ENCODE results near the gene TMEM200A.

TMEM200A gene

DNA sequence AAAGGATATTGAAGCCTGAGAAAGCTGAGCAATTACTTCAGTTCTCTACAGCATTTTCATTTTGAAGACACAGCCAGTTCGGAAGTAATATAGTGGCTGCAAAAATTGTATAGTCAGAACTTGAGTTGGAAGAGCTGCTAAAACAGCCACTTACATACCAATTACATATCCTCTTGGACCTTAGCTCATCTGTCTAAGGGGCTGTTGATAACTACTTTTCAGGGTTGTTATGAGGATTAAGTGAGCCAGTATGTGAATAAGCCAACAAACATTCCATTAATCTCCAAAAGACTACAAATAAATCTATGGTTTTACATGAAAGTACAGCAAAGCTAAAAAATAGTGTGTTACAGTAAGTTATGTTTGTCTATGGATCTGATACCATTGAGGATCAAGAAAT lies 59.7 kb downstream of the TMEM200A start:
- no peak overlapping the region for H3K27ac Mint-ChIP-seq

DNA sequence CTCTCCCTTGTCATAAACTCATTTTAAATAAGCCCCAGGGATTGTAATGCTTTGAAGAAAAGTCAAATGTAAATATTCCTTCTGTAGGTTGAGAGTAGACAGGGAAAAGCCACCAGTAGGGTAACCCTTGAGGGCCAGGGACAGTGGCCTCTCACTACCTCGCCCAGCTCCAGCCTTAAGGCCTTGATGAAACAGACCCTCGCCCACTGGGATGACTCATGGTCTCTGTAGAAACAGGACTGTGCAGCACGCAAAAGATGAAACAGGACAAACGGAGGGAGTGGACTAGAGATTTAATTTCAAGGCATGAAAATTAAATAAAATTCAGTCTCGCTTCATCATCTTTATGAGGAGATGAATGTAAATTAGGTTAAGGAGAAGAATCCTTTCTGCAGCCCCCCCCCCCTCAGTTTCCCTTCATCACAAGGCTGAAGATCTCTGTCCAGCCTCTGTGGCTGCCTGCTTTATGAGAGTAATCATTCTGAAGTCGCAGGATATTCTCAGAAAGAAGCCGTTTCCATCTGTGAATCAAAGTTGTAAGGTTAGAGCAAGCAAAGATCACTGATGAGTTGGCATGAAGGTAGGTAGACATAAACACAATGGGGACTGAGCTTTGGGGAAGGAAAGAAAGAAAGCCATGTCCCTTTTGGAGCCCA lies 60.4 kb downstream of the TMEM200A start:
- no peak for DNase-seq
- H3K9me3 Mint-ChIP-seq = no peaks in the 10 kb centered on the region
- TF ChIP-seq, protein P1, sequence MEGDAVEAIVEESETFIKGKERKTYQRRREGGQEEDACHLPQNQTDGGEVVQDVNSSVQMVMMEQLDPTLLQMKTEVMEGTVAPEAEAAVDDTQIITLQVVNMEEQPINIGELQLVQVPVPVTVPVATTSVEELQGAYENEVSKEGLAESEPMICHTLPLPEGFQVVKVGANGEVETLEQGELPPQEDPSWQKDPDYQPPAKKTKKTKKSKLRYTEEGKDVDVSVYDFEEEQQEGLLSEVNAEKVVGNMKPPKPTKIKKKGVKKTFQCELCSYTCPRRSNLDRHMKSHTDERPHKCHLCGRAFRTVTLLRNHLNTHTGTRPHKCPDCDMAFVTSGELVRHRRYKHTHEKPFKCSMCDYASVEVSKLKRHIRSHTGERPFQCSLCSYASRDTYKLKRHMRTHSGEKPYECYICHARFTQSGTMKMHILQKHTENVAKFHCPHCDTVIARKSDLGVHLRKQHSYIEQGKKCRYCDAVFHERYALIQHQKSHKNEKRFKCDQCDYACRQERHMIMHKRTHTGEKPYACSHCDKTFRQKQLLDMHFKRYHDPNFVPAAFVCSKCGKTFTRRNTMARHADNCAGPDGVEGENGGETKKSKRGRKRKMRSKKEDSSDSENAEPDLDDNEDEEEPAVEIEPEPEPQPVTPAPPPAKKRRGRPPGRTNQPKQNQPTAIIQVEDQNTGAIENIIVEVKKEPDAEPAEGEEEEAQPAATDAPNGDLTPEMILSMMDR (IDR thresholded peaks at IDR 0.05) = no peak
- no peaks in the 10 kb centered on the region for H3K36me3 Mint-ChIP-seq (ENCODE audit: low read depth)
- H3K4me3 Mint-ChIP-seq = no peak overlapping the region
- no peak overlapping the region for H3K27ac Mint-ChIP-seq
- no peaks in the 10 kb centered on the region for H3K27me3 Mint-ChIP-seq (ENCODE audit: low read depth, poor library complexity)
- no peaks in the 10 kb centered on the region for H3K4me1 Mint-ChIP-seq

More for the DNA sequence above, 59.7 kb downstream of the TMEM200A start:
- TF ChIP-seq, protein P1 (IDR thresholded peaks at IDR 0.05) = no peak
- Mint-ChIP-seq H3K9me3 (no peaks in the 10 kb centered on the region), H3K27me3 (ENCODE audit: low read depth, poor library complexity) (no peaks in the 10 kb centered on the region), H3K36me3 (ENCODE audit: low read depth) (no peaks in the 10 kb centered on the region), H3K4me1 (no peaks in the 10 kb centered on the region), H3K4me3 (no peak overlapping the region)
- no peak for DNase-seq

DNA sequence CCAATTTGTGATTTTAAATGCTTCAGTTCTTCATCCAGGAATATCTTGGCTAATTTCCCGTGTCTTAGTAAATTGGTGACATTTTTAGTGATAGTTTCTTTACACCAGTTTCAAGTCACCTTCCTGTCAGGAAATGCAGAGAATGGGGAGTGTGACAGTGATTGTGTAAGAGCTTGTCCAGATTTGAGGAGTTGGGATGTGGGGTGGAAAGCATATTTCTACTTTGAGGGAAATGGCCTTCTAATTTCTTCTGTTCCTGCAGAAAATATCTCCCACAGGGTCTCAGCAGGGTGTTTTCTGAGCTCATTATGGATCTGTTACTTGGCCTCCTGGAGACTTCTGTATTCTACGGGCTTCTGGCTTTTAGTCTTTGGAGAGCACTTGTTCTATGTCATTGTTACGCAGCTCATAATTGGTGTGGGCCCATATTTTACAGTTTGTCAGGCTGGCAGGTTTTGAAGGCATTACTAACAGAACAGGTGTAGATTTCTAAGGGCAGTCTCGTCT lies 65.6 kb downstream of the TMEM200A start:
- Mint-ChIP-seq H3K9me3 (no peaks in the 10 kb centered on the region), H3K4me1 (no peaks in the 10 kb centered on the region), H3K4me3 (no peak overlapping the region), H3K27me3 (ENCODE audit: low read depth, poor library complexity) (no peaks in the 10 kb centered on the region), H3K27ac (no peak overlapping the region), H3K36me3 (ENCODE audit: low read depth) (no peaks in the 10 kb centered on the region)
- no peak for DNase-seq
- TF ChIP-seq, protein P1 (IDR thresholded peaks at IDR 0.05) = no peak

DNA sequence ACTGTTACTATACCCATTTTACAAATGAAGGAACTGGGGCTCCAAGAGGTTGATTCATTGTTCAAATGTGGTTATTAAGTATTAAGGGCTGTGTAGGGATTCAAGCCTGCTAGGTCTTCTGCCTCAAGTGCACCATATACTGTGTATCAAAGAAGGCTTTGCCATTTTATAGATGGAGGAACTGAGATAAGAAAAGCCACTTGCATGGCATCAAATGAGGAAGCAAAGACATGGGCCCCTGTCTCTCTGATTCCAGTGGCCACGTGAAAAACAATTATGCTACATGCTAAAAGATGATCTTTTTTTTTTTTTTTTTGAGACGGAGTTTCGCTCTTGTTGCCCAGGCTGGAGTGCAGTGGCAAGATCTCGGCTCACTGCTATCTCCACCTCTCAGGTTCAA lies 67.0 kb downstream of the TMEM200A start:
- Mint-ChIP-seq H3K9me3 (no peaks in the 10 kb centered on the region), H3K36me3 (ENCODE audit: low read depth) (no peaks in the 10 kb centered on the region), H3K4me3 (no peak overlapping the region), H3K27ac (no peak overlapping the region), H3K4me1 (no peaks in the 10 kb centered on the region), H3K27me3 (ENCODE audit: low read depth, poor library complexity) (no peaks in the 10 kb centered on the region)
- TF ChIP-seq, protein P1 (IDR thresholded peaks at IDR 0.05) = no peak
- DNase-seq = no peak

DNA sequence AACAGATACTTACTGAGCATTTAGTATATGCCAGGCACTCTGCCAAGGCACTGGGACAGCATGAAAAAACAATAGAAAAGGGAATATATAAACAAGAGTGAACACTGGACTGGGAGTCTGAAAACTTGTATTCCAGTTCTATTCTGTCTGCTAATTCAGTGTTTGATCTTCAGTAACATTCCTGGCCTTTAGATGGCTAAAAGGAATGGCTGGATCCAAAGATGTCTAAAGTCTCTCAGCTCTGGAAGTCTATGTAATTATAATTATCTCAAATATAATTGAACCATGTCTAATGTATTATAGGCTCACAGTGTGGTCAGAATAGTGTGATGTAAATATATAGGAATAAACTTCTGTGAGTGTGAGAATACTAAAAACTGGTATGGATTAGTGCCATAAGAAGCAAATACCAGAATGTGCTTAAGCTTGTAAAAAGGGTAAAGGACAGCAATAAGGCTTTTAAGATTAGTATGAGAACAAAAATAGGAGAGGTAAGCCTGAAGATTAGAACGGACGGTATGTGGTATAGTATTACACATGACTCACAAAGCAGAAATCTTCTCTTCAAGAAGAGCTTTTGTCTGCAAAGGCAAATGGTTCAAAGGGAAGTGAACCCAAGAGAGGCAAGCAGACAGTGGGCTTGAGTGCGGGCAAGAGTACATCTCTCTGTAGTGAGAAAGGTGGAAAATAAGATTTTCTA lies 68.5 kb downstream of the TMEM200A start:
- DNase-seq = no peak
- no peak overlapping the region for H3K4me3 Mint-ChIP-seq
- no peaks in the 10 kb centered on the region for H3K9me3 Mint-ChIP-seq
- no peak overlapping the region for H3K27ac Mint-ChIP-seq
- H3K36me3 Mint-ChIP-seq (ENCODE audit: low read depth) = no peaks in the 10 kb centered on the region
- TF ChIP-seq, protein P1 (IDR thresholded peaks at IDR 0.05) = no peak
- H3K27me3 Mint-ChIP-seq (ENCODE audit: low read depth, poor library complexity) = no peaks in the 10 kb centered on the region
- no peaks in the 10 kb centered on the region for H3K4me1 Mint-ChIP-seq

All from nephron progenitor cell (in vitro differentiated cells).